HepG2 (cell line): ENCODE measurements around the gene NDRG3. TPM values are rescaled to one million over a fixed set of nuclear protein-coding genes. Genes with fewer than 3 reads are reported as not detected.

Experiments
- FOXP1 ChIP-seq, 2 experiments: fragments of 450-650 bp in 1 of 2; IDR thresholded peaks; 2 replicates each; pipeline ENCODE4 v1.6.1; 2017 to 2018; ENCODE audit warnings: antibody characterized with exemption in 1 of 2
- HDAC1 ChIP-seq: sonication (generic); formaldehyde crosslinking; IDR thresholded peaks from 2 replicates; pipeline ENCODE4 v1.5.1; 2020; ENCODE audit warnings: mild to moderate bottlenecking, missing genetic modification reagents
- HNF4A ChIP-seq: sonication (generic); formaldehyde crosslinking; IDR thresholded peaks from 2 replicates; pipeline ENCODE4 v1.4.0; 2020; ENCODE audit warnings: missing genetic modification reagents
- HNF4G ChIP-seq, 2 experiments: sonication (generic) in 1 of 2; formaldehyde crosslinking in 1 of 2; IDR thresholded peaks; 2 replicates each; pipeline versions ENCODE4 v1.4.0 to v1.6.1; 2011 to 2020; ENCODE audit warnings: borderline replicate concordance in 2 of 2, low read depth in 2 of 2, mild to moderate bottlenecking in 2 of 2, low read length in 1 of 2, missing genetic modification reagents in 1 of 2, moderate library complexity in 1 of 2
- NPAS2 ChIP-seq: sonication (generic); formaldehyde crosslinking; IDR thresholded peaks from 2 replicates; pipeline ENCODE4 v1.8.0; 2022; ENCODE audit warnings: mild to moderate bottlenecking, missing genetic modification reagents, borderline replicate concordance
- PHF20 ChIP-seq: sonication (generic); formaldehyde crosslinking; IDR thresholded peaks from 2 replicates; pipeline ENCODE4 v1.5.0; 2020; ENCODE audit warnings: mild to moderate bottlenecking, missing genetic modification reagents
- POLR2A ChIP-seq, 2 experiments: IDR thresholded peaks; 2 replicates each; pipeline ENCODE4 v1.6.1; 2011; ENCODE audit warnings: low read depth in 2 of 2, low read length in 2 of 2, mild to moderate bottlenecking in 1 of 2, moderate library complexity in 1 of 2; ENCODE audit not compliant: insufficient read depth in 1 of 2
- SRF ChIP-seq: IDR thresholded peaks from 2 replicates; pipeline ENCODE4 v1.6.1; 2011; ENCODE audit warnings: mild to moderate bottlenecking, low read depth, low read length, moderate library complexity
- ZNF354B ChIP-seq: sonication (generic); formaldehyde crosslinking; IDR thresholded peaks from 2 replicates; pipeline ENCODE4 v1.8.0; 2022; ENCODE audit warnings: mild to moderate bottlenecking, missing genetic modification reagents
- ZNF549 ChIP-seq: sonication (generic); formaldehyde crosslinking; IDR thresholded peaks from 2 replicates; pipeline ENCODE4 v1.5.0; 2020; ENCODE audit warnings: missing genetic modification reagents
- ZNF569 ChIP-seq: sonication (generic); formaldehyde crosslinking; IDR thresholded peaks from 2 replicates; pipeline ENCODE4 v1.5.0; 2020; ENCODE audit warnings: mild to moderate bottlenecking, missing genetic modification reagents, moderate library complexity, borderline replicate concordance
- ZNF615 ChIP-seq: sonication (generic); formaldehyde crosslinking; IDR thresholded peaks from 2 replicates; pipeline ENCODE4 v1.5.0; 2020; ENCODE audit warnings: mild to moderate bottlenecking, missing genetic modification reagents, borderline replicate concordance
- ZNF616 ChIP-seq: sonication (generic); formaldehyde crosslinking; IDR thresholded peaks from 2 replicates; pipeline ENCODE4 v1.5.0; 2020; ENCODE audit warnings: low read depth, mild to moderate bottlenecking, missing genetic modification reagents
- ZNF878 ChIP-seq: sonication (generic); formaldehyde crosslinking; IDR thresholded peaks from 2 replicates; pipeline ENCODE4 v1.8.1; 2023; ENCODE audit warnings: mild to moderate bottlenecking, missing genetic modification reagents, moderate library complexity
- polyA plus RNA-seq, 8 experiments: library from polyadenylated mRNA; depleted of rRNA in 3 of 8; stranded (reverse) in 7 of 8; unstranded in 1 of 8; fragments of >200 nt; fragmentation: Illumina TruSeq in 4 of 8; extraction: Trizol in 4 of 8; gene quantifications; 2 replicates each; pipeline versions ENCODE4 v1.2.1 to v1.2.3, GENCODE V29; 2011 to 2016; ENCODE audit warnings: low read depth in 4 of 8, missing spikeins in 1 of 8, mixed read lengths in 1 of 8; ENCODE audit not compliant: insufficient read depth in 1 of 8
- total RNA-seq, 5 experiments: library from RNA; depleted of rRNA; stranded (reverse); fragments of >200 nt; fragmentation: Illumina TruSeq; extraction: Trizol; gene quantifications; 2 replicates each; pipeline ENCODE4 v1.2.3, GENCODE V29; 2016; ENCODE audit warnings: low read depth in 1 of 5
- TF ChIP-seq, protein P1 (sequence below), 2 experiments: sonication (generic) in 1 of 2; formaldehyde crosslinking in 1 of 2; IDR thresholded peaks; 2 replicates each; pipeline versions ENCODE4 v1.4.0 to v1.6.1; 2016 to 2020; ENCODE audit warnings: borderline replicate concordance in 1 of 2, low read depth in 1 of 2, mild to moderate bottlenecking in 1 of 2, missing genetic modification reagents in 1 of 2
- TF ChIP-seq, protein P2 (sequence below): IDR thresholded peaks from 2 replicates; pipeline ENCODE4 v1.6.1; 2012; ENCODE audit warnings: low read depth, low read length, improper control_type of control experiment

The NDRG3 gene
- total and polyA plus RNA-seq, 2 of the 13 experiments (the other 11 are each of a cell fraction or from before 2014, with no cell fraction given), result 36.0 to 40.5 TPM

DNA sequence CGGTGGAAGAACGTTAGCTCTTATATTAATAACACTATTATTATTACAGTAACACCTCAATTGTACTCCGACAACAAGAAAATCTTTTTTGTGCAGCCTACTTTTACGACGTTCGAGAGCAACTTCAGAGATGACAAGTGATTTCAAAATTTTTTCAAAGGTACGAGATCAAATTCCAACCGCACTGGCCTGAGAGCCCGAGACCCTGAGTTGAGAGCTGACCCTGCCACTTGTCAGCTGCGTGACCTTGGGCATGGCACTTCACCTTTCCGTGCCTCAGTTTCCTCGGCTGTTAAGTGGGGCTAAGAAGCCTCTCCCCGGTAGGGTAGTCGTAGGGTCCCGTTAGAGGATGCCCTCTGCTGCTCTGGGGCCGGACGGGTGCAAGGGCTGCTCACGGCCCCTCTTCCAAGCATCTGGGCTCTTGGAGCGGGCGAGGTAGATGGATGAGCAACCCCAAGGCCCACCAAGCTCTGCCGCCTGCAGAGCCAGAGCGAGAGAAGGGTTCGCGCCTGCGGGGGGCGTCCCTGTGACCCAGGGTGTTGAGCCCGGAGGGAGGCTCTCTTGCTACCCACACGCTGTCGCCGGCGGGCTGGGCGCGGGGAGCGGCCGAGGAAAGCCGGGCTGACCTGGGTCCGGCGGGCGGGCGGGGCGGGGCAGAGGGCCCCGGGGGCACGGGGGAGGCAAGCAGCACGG lies 510 bp downstream of the NDRG3 start (continued):
- TF ChIP-seq, protein P1, sequence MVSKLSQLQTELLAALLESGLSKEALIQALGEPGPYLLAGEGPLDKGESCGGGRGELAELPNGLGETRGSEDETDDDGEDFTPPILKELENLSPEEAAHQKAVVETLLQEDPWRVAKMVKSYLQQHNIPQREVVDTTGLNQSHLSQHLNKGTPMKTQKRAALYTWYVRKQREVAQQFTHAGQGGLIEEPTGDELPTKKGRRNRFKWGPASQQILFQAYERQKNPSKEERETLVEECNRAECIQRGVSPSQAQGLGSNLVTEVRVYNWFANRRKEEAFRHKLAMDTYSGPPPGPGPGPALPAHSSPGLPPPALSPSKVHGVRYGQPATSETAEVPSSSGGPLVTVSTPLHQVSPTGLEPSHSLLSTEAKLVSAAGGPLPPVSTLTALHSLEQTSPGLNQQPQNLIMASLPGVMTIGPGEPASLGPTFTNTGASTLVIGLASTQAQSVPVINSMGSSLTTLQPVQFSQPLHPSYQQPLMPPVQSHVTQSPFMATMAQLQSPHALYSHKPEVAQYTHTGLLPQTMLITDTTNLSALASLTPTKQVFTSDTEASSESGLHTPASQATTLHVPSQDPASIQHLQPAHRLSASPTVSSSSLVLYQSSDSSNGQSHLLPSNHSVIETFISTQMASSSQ (IDR thresholded peaks at IDR 0.05; ENCODE audit: low read depth), result no peak
- TF ChIP-seq, protein P1 (CRISPR knock-in tag; IDR thresholded peaks at IDR 0.05; ENCODE audit: borderline replicate concordance), result 0 out of 2 replicates have a peak, but pooled peaks have one; percentile 25
- no peak for TF ChIP-seq ZNF354B (CRISPR knock-in tag)
- TF ChIP-seq ZNF569, result no peak
- TF ChIP-seq NPAS2 (CRISPR knock-in tag), result no peak
- peak; percentile 86 for TF ChIP-seq HDAC1 (CRISPR knock-in tag)
- no peak for TF ChIP-seq SRF
- peak; percentile 52; the same call in 1 of the 2 replicates for TF ChIP-seq HNF4A
- no peak for TF ChIP-seq PHF20
- TF ChIP-seq ZNF615 (CRISPR knock-in tag), result no peak
- TF ChIP-seq, protein P2, sequence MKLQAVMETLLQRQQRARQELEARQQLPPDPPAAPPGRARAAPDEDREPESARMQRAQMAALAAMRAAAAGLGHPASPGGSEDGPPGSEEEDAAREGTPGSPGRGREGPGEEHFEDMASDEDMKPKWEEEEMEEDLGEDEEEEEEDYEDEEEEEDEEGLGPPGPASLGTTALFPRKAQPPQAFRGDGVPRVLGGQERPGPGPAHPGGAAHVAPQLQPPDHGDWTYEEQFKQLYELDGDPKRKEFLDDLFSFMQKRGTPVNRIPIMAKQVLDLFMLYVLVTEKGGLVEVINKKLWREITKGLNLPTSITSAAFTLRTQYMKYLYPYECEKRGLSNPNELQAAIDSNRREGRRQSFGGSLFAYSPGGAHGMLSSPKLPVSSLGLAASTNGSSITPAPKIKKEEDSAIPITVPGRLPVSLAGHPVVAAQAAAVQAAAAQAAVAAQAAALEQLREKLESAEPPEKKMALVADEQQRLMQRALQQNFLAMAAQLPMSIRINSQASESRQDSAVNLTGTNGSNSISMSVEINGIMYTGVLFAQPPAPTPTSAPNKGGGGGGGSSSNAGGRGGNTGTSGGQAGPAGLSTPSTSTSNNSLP, result no peak
- TF ChIP-seq ZNF616 (CRISPR knock-in tag), result peak; percentile 90
- TF ChIP-seq HNF4G (IDR thresholded peaks at IDR 0.05; ENCODE audit: borderline replicate concordance, low read depth, low read length), result no peak
- no peak for TF ChIP-seq HNF4G (CRISPR knock-in tag; IDR thresholded peaks at IDR 0.05; ENCODE audit: borderline replicate concordance, low read depth)
- TF ChIP-seq ZNF549 (CRISPR knock-in tag), result no peak
- no peak for TF ChIP-seq ZNF878 (CRISPR knock-in tag)
- TF ChIP-seq POLR2A (IDR thresholded peaks at IDR 0.05; ENCODE audit: insufficient read depth in 1 of 2, low read depth in 2 of 2, low read length in 2 of 2), result no peak; a peak in 1 of 4 replicates
- TF ChIP-seq FOXP1 (IDR thresholded peaks at IDR 0.05), result no peak
- TF ChIP-seq FOXP1 (CRISPR knock-in tag; IDR thresholded peaks at IDR 0.05), result no peak
